ENCODE results near the gene UBA52.
"Not testable (repeated sequence)": the region's sequence is repeated elsewhere in the genome, so short reads cannot be mapped to it uniquely, and the experiment has no call there.

UBA52 gene

GRCh38 chr19:18571564-18572344, at the start of gene UBA52:
TSS of gene UBA52 (plus strand) at chr19:18571857. CDS start at chr19:18573301, 1,444 bp downstream.
- peak; percentile 99 for DNase-seq

GRCh38 chr19:18522124-18522861, 49.4 kb upstream of the UBA52 start:
- peak; percentile 100 for DNase-seq

GRCh38 chr19:18522862-18523440, 48.7 kb upstream of the UBA52 start:
- DNase-seq: not testable (repeated sequence)

GRCh38 chr19:18523841-18524240, 47.8 kb upstream of the UBA52 start:
- no peak for DNase-seq

GRCh38 chr19:18526316-18526715, 45.3 kb upstream of the UBA52 start:
- DNase-seq: no peak

- DNase-seq: no peak
Measured at GRCh38 chr19:18529782-18530181, 41.9 kb upstream of the UBA52 start.

GRCh38 chr19:18531485-18531884, 40.2 kb upstream of the UBA52 start:
- DNase-seq: no peak

GRCh38 chr19:18532168-18532890, 39.3 kb upstream of the UBA52 start:
- no peak for DNase-seq

GRCh38 chr19:18533058-18533457, 38.6 kb upstream of the UBA52 start:
- DNase-seq: no peak

- DNase-seq: no peak
Measured at GRCh38 chr19:18536475-18536874, 35.2 kb upstream of the UBA52 start.

- DNase-seq: no peak
Measured at GRCh38 chr19:18537431-18537830, 34.2 kb upstream of the UBA52 start.

- DNase-seq: no peak
Measured at GRCh38 chr19:18538115-18538514, 33.5 kb upstream of the UBA52 start.

GRCh38 chr19:18539372-18539771, 32.3 kb upstream of the UBA52 start:
- no peak for DNase-seq

- not testable (repeated sequence) for DNase-seq
Measured at GRCh38 chr19:18540200-18540599, 31.5 kb upstream of the UBA52 start.

GRCh38 chr19:18541258-18541991, 30.2 kb upstream of the UBA52 start:
- no peak for DNase-seq

- no peak for DNase-seq
Measured at GRCh38 chr19:18541992-18542940, 29.4 kb upstream of the UBA52 start.

- peak; percentile 88 for DNase-seq
Measured at GRCh38 chr19:18542941-18543813, 28.5 kb upstream of the UBA52 start, which contains the start of gene FKBP8. TSS of gene FKBP8 (minus strand) at chr19:18543573. CDS start at chr19:18541970, 1,603 bp downstream.

- peak; percentile 47 for DNase-seq
Measured at GRCh38 chr19:18543814-18544475, 27.7 kb upstream of the UBA52 start.

GRCh38 chr19:18551631-18552030, 20.0 kb upstream of the UBA52 start:
- DNase-seq: no peak

Measured in activated CD4-positive, alpha-beta T cell treated with anti-CD3 and anti-CD28 coated beads for 1 hour (primary cell).